ENCODE measurements around the gene EPB41L1. TPM values are rescaled to one million over a fixed set of nuclear protein-coding genes. Genes with fewer than 3 reads are reported as not detected.
A peak's percentile ranks its signal among the peaks of the same experiment; 100 is the strongest.

EPB41L1 gene
- total and polyA plus RNA-seq, 10 donors = 1.5 to 18.6 (median 12.0) TPM

- H3K27me3 ChIP-seq (replicated peaks in 1 of 7) = peaks cover 0 to 4% (median 0%) of the 10 kb centered on the region in 7 donors
- peak; percentile 93 for DNase-seq
- intact Hi-C loops (cut with DNase I; ENCODE audit: low total_unique reads) = no loop called here
- WGBS, 5 donors = 13 to 18% (median 17%) methylated on average over 41 to 44 of the region's 44 CpGs
- peak within 1 kb of the TSS; percentile 43 to 87 (median 76) for H3K27ac ChIP-seq
- peaks cover 14 to 54% (median 30%) of the 10 kb centered on the region in 6 donors for H3K4me1 ChIP-seq
- H3K36me3 ChIP-seq = peaks cover 0 to 23% (median 16%) of the 10 kb centered on the region in 6 donors
- no peaks in the 10 kb centered on the region for H3K9me3 ChIP-seq
- peak within 1 kb of the TSS; percentile 51 to 91 (median 74) for H3K4me3 ChIP-seq
- TF ChIP-seq CTCF (IDR thresholded peaks at IDR 0.05 in 8 of 11, conservative IDR thresholded peaks at IDR 0.05 in 3 of 11) (no peak), POLR2AphosphoS5 (IDR thresholded peaks at IDR 0.05) (peak; percentile 90 to 92 (median 90)), POLR2A (IDR thresholded peaks at IDR 0.05) (no peak)
Measured at GRCh38 chr20:36235892-36236785, 81.6 kb downstream of the EPB41L1 start, which contains the start of gene AAR2. Gene AAR2, plus strand, starts transcription at chr20:36236478. Its CDS starts 3,391 bp downstream, at chr20:36239869.

DNA sequence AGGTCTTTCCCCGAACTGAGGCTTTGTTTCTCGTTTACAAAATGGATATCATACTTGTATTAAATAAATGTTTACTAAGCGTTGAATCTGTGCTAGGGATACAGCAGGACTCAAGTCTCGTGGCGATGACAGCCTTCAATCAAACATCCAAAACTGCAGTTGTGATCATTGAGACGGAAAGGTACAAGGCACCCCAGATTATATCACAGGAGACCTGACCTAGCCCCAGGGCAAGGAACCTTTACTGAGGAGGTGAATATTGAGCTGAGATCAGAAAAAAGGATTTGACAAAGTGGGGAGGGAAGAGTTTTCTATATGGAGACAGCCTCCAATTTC, 82.2 kb downstream of the EPB41L1 start:
- peak overlapping the region; percentile 51 to 91 (median 74) for H3K4me3 ChIP-seq
- no peak for DNase-seq
- TF ChIP-seq POLR2AphosphoS5 (IDR thresholded peaks at IDR 0.05) (no peak), CTCF (IDR thresholded peaks at IDR 0.05 in 8 of 11, conservative IDR thresholded peaks at IDR 0.05 in 3 of 11) (no peak), POLR2A (IDR thresholded peaks at IDR 0.05) (no peak)
- H3K36me3 ChIP-seq = peaks cover 0 to 30% (median 22%) of the 10 kb centered on the region in 6 donors
- H3K27ac ChIP-seq = peak overlapping the region; percentile 43 to 87 (median 76)
- 0 to 2% (median 1%) methylated on average over 6 of the region's 6 CpGs for WGBS, 5 donors
- H3K27me3 ChIP-seq (replicated peaks in 1 of 7) = peaks cover 0 to 4% (median 0%) of the 10 kb centered on the region in 7 donors
- H3K9me3 ChIP-seq = no peaks in the 10 kb centered on the region
- H3K4me1 ChIP-seq = peaks cover 14 to 60% (median 32%) of the 10 kb centered on the region in 6 donors
- intact Hi-C loops (cut with DNase I; ENCODE audit: low total_unique reads) = no loop called here

DNA sequence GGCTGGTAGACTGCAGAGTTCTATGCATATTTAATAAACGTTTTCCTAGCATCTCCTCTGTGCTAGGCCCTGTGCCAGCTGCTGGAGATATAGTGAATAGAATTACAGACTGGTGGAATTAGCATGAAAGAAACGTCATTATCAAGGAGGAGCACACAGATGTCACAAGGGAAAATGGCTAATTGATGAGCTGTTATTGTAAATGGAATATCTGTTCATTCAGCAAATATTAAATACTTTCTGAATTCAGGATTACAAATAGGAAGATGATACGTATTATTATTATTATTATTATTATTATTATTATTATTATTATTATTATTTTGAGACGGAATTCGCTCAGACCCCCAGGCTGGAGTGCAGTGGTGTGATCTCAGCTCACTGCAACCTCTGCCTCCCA, 82.9 kb downstream of the EPB41L1 start:
- H3K4me1 ChIP-seq = peaks cover 14 to 63% (median 33%) of the 10 kb centered on the region in 6 donors
- no peak for DNase-seq
- no peaks in the 10 kb centered on the region for H3K9me3 ChIP-seq
- H3K36me3 ChIP-seq = peaks cover 0 to 37% (median 25%) of the 10 kb centered on the region in 6 donors
- peak overlapping the region; percentile 51 to 91 (median 74) for H3K4me3 ChIP-seq
- TF ChIP-seq POLR2AphosphoS5 (IDR thresholded peaks at IDR 0.05) (no peak), POLR2A (IDR thresholded peaks at IDR 0.05) (no peak), CTCF (IDR thresholded peaks at IDR 0.05 in 8 of 11, conservative IDR thresholded peaks at IDR 0.05 in 3 of 11) (no peak)
- intact Hi-C loops (cut with DNase I; ENCODE audit: low total_unique reads) = no loop called here
- peaks cover 0 to 4% (median 0%) of the 10 kb centered on the region in 7 donors for H3K27me3 ChIP-seq (replicated peaks in 1 of 7)
- H3K27ac ChIP-seq = peak overlapping the region in 1 of 8 donors; percentile 82
- WGBS, 5 donors = 59 to 72% (median 67%) methylated on average over 5 of the region's 5 CpGs

DNA sequence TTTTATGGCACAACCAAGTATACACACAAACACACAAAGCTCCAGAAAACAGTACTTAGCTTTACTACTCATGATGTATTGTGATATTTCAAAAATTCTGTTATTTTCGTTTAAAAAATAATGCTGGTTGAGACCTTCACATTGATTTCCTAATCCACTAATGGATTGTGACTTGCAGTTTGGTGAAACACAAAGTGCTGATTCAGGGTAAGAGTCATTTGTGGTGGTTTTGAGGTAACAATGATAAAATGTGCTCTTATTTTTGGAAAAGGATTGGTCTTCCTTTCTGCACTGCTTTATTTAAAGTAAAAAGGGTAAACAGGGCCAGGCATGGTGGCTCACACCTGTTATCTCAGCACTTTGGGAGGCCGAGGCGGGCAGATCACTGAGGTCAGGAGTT, 83.6 kb downstream of the EPB41L1 start:
- intact Hi-C loops (cut with DNase I; ENCODE audit: low total_unique reads) = no loop called here
- Histone ChIP-seq H3K36me3 (peaks cover 0 to 44% (median 30%) of the 10 kb centered on the region in 6 donors), H3K9me3 (no peaks in the 10 kb centered on the region), H3K4me3 (no peak overlapping the region), H3K27ac (no peak overlapping the region), H3K4me1 (peaks cover 14 to 65% (median 33%) of the 10 kb centered on the region in 6 donors), H3K27me3 (replicated peaks in 1 of 7) (peaks cover 0 to 4% (median 0%) of the 10 kb centered on the region in 7 donors)
- DNase-seq = no peak
- 79 to 89% (median 81%) methylated on average over 3 of the region's 3 CpGs for WGBS, 5 donors
- TF ChIP-seq CTCF (IDR thresholded peaks at IDR 0.05 in 8 of 11, conservative IDR thresholded peaks at IDR 0.05 in 3 of 11) = no peak
- TF ChIP-seq POLR2AphosphoS5 (IDR thresholded peaks at IDR 0.05) = no peak
- no peak for TF ChIP-seq POLR2A (IDR thresholded peaks at IDR 0.05)

All from spleen (tissue), 11 donors.